WTC11 (cell line): Measurements from ENCODE around the gene AQP4. TPM values are rescaled to one million over a fixed set of nuclear protein-coding genes. Genes with fewer than 3 reads are reported as not detected.

Source experiments
- ATAC-seq: fragments of 200-7000 bp; cut with Tn5 transposase; 2 replicates; pipeline ENCODE4 v1.10.0; 2021; ENCODE audit warnings: mild to moderate bottlenecking, moderate library complexity
- CTCF ChIA-PET: fragments of 300-600 bp; sonication (Branson Sonifier 250); formaldehyde crosslinking; loops from one replicate; lab custom pipeline; 2021; ENCODE audit warnings: antibody characterized with exemption; lab: Charles Lee
- POLR2A ChIA-PET: fragments of 350-600 bp; sonication (Branson Sonifier 250); formaldehyde crosslinking; loops from one replicate; lab custom pipeline; 2021; ENCODE audit warnings: antibody characterized with exemption; lab: Charles Lee
- DNase-seq: peaks from one replicate; pipeline ENCODE4 v3.0.0; 2021; ENCODE audit warnings: low spot score
- H3K27ac Mint-ChIP-seq: 2 replicates; pipeline ENCODE4 v1.8.0; 2021; ENCODE audit warnings: mixed read lengths
- H3K27me3 Mint-ChIP-seq: 2 replicates; pipeline ENCODE4 v1.8.0; 2021; ENCODE audit warnings: low read depth, mild to moderate bottlenecking, moderate library complexity, mixed read lengths
- H3K36me3 Mint-ChIP-seq: 2 replicates; pipeline ENCODE4 v1.8.0; 2021; ENCODE audit warnings: mixed read lengths
- H3K4me1 Mint-ChIP-seq: 2 replicates; pipeline ENCODE4 v1.8.0; 2022; ENCODE audit warnings: mixed read lengths
- H3K4me3 Mint-ChIP-seq: 2 replicates; pipeline ENCODE4 v1.8.0; 2021; ENCODE audit warnings: mild to moderate bottlenecking, moderate library complexity, mixed read lengths
- H3K9me3 Mint-ChIP-seq: 2 replicates; pipeline ENCODE4 v1.8.0; 2021; ENCODE audit warnings: mixed read lengths
- ERG ChIP-seq: fragments of 250-450 bp; sonication (Bioruptor Pico); IDR thresholded peaks from 2 replicates; pipeline ENCODE4 v1.8.0; 2021; ENCODE audit warnings: mild to moderate bottlenecking
- FOXP4 ChIP-seq: sonication (generic); formaldehyde crosslinking; IDR thresholded peaks from 2 replicates; pipeline ENCODE4 v1.8.0; 2022; ENCODE audit warnings: mild to moderate bottlenecking, missing genetic modification reagents
- KAT7 ChIP-seq: sonication (generic); formaldehyde crosslinking; IDR thresholded peaks from 2 replicates; pipeline ENCODE4 v1.8.1; 2023; ENCODE audit warnings: missing genetic modification reagents, mild to moderate bottlenecking, borderline replicate concordance
- MYBL2 ChIP-seq: sonication (generic); formaldehyde crosslinking; IDR thresholded peaks from 2 replicates; pipeline ENCODE4 v1.8.1; 2023; ENCODE audit warnings: mild to moderate bottlenecking, moderate library complexity, missing genetic modification reagents
- NR2C2 ChIP-seq: sonication (generic); formaldehyde crosslinking; IDR thresholded peaks from 2 replicates; pipeline ENCODE4 v1.8.0; 2022; ENCODE audit warnings: mild to moderate bottlenecking, missing genetic modification reagents
- NR3C1 ChIP-seq: sonication (generic); formaldehyde crosslinking; conservative IDR thresholded peaks from 2 replicates; pipeline ENCODE4 v1.8.1; 2023; ENCODE audit warnings: low read depth, mild to moderate bottlenecking, missing genetic modification reagents
- PRDM15 ChIP-seq: sonication (generic); formaldehyde crosslinking; IDR thresholded peaks from 2 replicates; pipeline ENCODE4 v1.8.0; 2022; ENCODE audit warnings: missing genetic modification reagents
- RELA ChIP-seq: sonication (generic); formaldehyde crosslinking; IDR thresholded peaks from 2 replicates; pipeline ENCODE4 v1.8.1; 2022; ENCODE audit warnings: missing genetic modification reagents, mild to moderate bottlenecking, borderline replicate concordance
- ZNF121 ChIP-seq: sonication (generic); formaldehyde crosslinking; IDR thresholded peaks from 2 replicates; pipeline ENCODE4 v1.8.0; 2023; ENCODE audit warnings: missing genetic modification reagents
- total RNA-seq: library from RNA; stranded (reverse); gene quantifications from 3 replicates; pipeline ENCODE4 v1.2.3, GENCODE V29; 2021
- TF ChIP-seq, protein P1 (sequence below): fragments of 250-450 bp; sonication (Bioruptor Pico); IDR thresholded peaks from 2 replicates; pipeline ENCODE4 v1.9.0; 2021; ENCODE audit warnings: mild to moderate bottlenecking
- TF ChIP-seq, protein P2 (sequence below): sonication (generic); formaldehyde crosslinking; IDR thresholded peaks from 2 replicates; pipeline ENCODE4 v1.8.0; 2023; ENCODE audit warnings: missing genetic modification reagents, mild to moderate bottlenecking, borderline replicate concordance
- TF ChIP-seq, protein P3 (sequence below): fragments of 250-450 bp; sonication (Bioruptor Pico); conservative IDR thresholded peaks from 2 replicates; pipeline ENCODE4 v1.9.0; 2021; ENCODE audit warnings: mild to moderate bottlenecking

The AQP4 gene
- total RNA-seq, 1 experiment from 2014 or later, result 4.5 TPM

- TF ChIP-seq, protein P1, sequence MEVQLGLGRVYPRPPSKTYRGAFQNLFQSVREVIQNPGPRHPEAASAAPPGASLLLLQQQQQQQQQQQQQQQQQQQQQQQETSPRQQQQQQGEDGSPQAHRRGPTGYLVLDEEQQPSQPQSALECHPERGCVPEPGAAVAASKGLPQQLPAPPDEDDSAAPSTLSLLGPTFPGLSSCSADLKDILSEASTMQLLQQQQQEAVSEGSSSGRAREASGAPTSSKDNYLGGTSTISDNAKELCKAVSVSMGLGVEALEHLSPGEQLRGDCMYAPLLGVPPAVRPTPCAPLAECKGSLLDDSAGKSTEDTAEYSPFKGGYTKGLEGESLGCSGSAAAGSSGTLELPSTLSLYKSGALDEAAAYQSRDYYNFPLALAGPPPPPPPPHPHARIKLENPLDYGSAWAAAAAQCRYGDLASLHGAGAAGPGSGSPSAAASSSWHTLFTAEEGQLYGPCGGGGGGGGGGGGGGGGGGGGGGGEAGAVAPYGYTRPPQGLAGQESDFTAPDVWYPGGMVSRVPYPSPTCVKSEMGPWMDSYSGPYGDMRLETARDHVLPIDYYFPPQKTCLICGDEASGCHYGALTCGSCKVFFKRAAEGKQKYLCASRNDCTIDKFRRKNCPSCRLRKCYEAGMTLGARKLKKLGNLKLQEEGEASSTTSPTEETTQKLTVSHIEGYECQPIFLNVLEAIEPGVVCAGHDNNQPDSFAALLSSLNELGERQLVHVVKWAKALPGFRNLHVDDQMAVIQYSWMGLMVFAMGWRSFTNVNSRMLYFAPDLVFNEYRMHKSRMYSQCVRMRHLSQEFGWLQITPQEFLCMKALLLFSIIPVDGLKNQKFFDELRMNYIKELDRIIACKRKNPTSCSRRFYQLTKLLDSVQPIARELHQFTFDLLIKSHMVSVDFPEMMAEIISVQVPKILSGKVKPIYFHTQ, result no peak
- no peak for TF ChIP-seq PRDM15 (CRISPR knock-in tag)
- no peak for TF ChIP-seq NR2C2 (CRISPR knock-in tag)
- TF ChIP-seq NR3C1, result no peak
- TF ChIP-seq MYBL2, result no peak
- no peak for TF ChIP-seq RELA (CRISPR knock-in tag)
- TF ChIP-seq ERG (CRISPR knock-in tag), result no peak
- TF ChIP-seq FOXP4 (CRISPR knock-in tag), result no peak
- TF ChIP-seq ZNF121 (CRISPR knock-in tag), result no peak
Measured at GRCh38 chr18:26862084-26862483, 3.4 kb downstream of the AQP4 start (continued).

DNA sequence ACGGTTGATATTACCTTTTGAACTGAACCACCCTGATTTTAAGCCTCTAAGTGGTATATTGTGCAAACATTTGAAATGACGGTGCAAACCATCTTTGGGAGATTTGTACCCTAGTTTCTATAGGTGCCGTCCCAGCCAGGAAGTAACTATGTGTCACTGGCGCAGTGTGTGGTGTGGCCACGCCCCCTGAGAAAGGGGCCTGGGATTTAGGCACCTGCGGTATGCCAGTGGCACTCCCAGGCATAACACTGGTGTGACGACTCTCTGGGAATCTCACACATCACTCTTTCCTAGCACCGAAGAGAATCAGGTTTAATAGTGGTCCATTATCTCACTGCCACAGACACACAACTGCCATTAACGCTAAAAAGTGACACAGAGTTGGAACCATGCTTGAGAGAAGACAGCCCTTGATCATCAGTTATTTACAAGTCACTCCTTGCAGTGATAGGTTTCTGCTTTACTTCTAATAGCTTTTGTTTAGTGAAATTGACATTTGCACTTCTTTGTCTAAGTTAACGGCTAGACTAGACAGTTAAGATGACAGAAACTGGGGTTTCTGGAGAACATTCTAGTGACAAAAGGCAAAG lies 11.1 kb downstream of the AQP4 start:
- no peak overlapping the region for H3K27ac Mint-ChIP-seq
- H3K27me3 Mint-ChIP-seq, result no peaks in the 10 kb centered on the region; the same call in 1 of the 2 replicates
- CTCF ChIA-PET, result interaction anchor here (1.5 kb wide), 1 partner anchor 233 kb away, joined by 4 read pairs; no protein-coding TSS in a partner anchor
- H3K4me3 Mint-ChIP-seq, result no peak overlapping the region
- H3K4me1 Mint-ChIP-seq, result no peaks in the 10 kb centered on the region
- no peak for TF ChIP-seq KAT7 (CRISPR knock-in tag)
- TF ChIP-seq MYBL2, result no peak
- TF ChIP-seq, protein P2, sequence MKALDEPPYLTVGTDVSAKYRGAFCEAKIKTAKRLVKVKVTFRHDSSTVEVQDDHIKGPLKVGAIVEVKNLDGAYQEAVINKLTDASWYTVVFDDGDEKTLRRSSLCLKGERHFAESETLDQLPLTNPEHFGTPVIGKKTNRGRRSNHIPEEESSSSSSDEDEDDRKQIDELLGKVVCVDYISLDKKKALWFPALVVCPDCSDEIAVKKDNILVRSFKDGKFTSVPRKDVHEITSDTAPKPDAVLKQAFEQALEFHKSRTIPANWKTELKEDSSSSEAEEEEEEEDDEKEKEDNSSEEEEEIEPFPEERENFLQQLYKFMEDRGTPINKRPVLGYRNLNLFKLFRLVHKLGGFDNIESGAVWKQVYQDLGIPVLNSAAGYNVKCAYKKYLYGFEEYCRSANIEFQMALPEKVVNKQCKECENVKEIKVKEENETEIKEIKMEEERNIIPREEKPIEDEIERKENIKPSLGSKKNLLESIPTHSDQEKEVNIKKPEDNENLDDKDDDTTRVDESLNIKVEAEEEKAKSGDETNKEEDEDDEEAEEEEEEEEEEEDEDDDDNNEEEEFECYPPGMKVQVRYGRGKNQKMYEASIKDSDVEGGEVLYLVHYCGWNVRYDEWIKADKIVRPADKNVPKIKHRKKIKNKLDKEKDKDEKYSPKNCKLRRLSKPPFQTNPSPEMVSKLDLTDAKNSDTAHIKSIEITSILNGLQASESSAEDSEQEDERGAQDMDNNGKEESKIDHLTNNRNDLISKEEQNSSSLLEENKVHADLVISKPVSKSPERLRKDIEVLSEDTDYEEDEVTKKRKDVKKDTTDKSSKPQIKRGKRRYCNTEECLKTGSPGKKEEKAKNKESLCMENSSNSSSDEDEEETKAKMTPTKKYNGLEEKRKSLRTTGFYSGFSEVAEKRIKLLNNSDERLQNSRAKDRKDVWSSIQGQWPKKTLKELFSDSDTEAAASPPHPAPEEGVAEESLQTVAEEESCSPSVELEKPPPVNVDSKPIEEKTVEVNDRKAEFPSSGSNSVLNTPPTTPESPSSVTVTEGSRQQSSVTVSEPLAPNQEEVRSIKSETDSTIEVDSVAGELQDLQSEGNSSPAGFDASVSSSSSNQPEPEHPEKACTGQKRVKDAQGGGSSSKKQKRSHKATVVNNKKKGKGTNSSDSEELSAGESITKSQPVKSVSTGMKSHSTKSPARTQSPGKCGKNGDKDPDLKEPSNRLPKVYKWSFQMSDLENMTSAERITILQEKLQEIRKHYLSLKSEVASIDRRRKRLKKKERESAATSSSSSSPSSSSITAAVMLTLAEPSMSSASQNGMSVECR (CRISPR knock-in tag), result no peak
- TF ChIP-seq, protein P3, sequence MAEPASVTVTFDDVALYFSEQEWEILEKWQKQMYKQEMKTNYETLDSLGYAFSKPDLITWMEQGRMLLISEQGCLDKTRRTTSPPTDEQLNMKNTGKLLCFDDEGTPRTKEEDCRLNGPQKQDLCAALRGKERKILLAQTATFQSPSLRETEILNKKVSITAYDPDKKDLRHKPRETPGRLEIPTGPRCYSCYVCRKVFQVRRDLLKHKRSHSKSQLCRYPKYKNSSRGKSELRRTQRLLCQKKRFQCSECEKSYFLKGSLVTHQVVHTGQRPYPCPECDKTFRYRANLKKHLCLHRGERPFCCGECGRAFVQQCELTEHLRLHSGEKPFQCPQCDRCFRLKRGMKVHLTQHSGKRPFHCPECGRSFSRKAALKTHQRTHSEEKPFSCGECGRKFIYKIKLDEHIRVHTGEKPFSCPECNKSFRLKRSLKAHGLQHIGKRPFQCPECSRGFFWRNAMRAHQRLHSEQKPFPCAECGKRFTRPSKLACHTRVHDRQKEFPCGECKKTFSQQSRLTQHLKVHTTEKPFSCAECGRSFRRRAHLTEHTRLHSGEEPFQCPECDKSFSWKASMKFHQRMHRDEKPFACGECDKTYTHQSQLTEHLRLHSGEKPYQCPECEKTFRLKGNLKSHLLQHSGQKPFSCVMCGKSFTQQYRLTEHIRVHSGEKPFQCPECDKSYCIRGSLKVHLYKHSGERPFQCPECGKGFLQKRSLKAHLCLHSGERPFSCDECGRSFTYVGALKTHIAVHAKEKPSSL, result no peak
- peak; percentile 74 for ATAC-seq
- peaks cover 4% of the 10 kb centered on the region for H3K9me3 Mint-ChIP-seq
- POLR2A ChIA-PET, result no interaction called here
- no peaks in the 10 kb centered on the region for H3K36me3 Mint-ChIP-seq
- no peak for DNase-seq
